ENCODE results near the gene HOXD12. TPM values are rescaled to one million over a fixed set of nuclear protein-coding genes. Genes with fewer than 3 reads are reported as not detected.

The HOXD12 gene
- not detected for total RNA-seq

- peaks cover 12 to 23% of the 10 kb centered on the region in 2 donors for H3K4me1 ChIP-seq (ENCODE audit: control insufficient read depth in 1 of 2, low read depth in 2 of 2)
- no peak within 1 kb of the TSS for H3K4me3 ChIP-seq
- TF ChIP-seq CTCF (IDR thresholded peaks at IDR 0.05) = no peak
- no peak for ATAC-seq (ENCODE audit: insufficient number of reproducible peaks, low FRiP score, low read depth)
- H3K27me3 ChIP-seq (replicated peaks; ENCODE audit: insufficient read depth) = peaks cover 74% of the 10 kb centered on the region
- H3K36me3 ChIP-seq = no peaks in the 10 kb centered on the region
- no peaks in the 10 kb centered on the region for H3K9me3 ChIP-seq
- no peak within 1 kb of the TSS for H3K27ac ChIP-seq
- DNase-seq (ENCODE audit: low spot score) = no peak
Measured at GRCh38 chr2:176099728-176100546, at the start of gene HOXD12. Gene HOXD12 (plus strand): TSS chr2:176099795. CDS start chr2:176099802, 7 bp downstream.

- Histone ChIP-seq H3K9me3 (no peaks in the 10 kb centered on the region), H3K36me3 (no peaks in the 10 kb centered on the region), H3K27me3 (replicated peaks; ENCODE audit: insufficient read depth) (no peaks in the 10 kb centered on the region), H3K27ac (no peak overlapping the region), H3K4me1 (ENCODE audit: control insufficient read depth in 1 of 2, low read depth in 2 of 2) (no peaks in the 10 kb centered on the region), H3K4me3 (no peak overlapping the region)
- no peak for ATAC-seq (ENCODE audit: insufficient number of reproducible peaks, low FRiP score, low read depth)
- DNase-seq (ENCODE audit: low spot score) = no peak
- no peak for TF ChIP-seq CTCF (IDR thresholded peaks at IDR 0.05)
Measured at GRCh38 chr2:176056406-176056805, 43.2 kb upstream of the HOXD12 start.

GRCh38 chr2:176063958-176064357, 35.6 kb upstream of the HOXD12 start:
- no peak for DNase-seq (ENCODE audit: low spot score)
- Histone ChIP-seq H3K27me3 (replicated peaks; ENCODE audit: insufficient read depth) (peaks cover 16% of the 10 kb centered on the region), H3K4me1 (ENCODE audit: control insufficient read depth in 1 of 2, low read depth in 2 of 2) (peaks cover 14 to 22% of the 10 kb centered on the region in 2 donors), H3K9me3 (no peaks in the 10 kb centered on the region), H3K4me3 (no peak overlapping the region), H3K27ac (no peak overlapping the region), H3K36me3 (no peaks in the 10 kb centered on the region)
- no peak for TF ChIP-seq CTCF (IDR thresholded peaks at IDR 0.05)
- ATAC-seq (ENCODE audit: insufficient number of reproducible peaks, low FRiP score, low read depth) = no peak

- ATAC-seq (ENCODE audit: insufficient number of reproducible peaks, low FRiP score, low read depth) (no peak), DNase-seq (ENCODE audit: low spot score) (no peak)
Measured at GRCh38 chr2:176066645-176067588, 32.7 kb upstream of the HOXD12 start.

More at GRCh38 chr2:176066645-176067588, 32.7 kb upstream of the HOXD12 start:
- Histone ChIP-seq H3K27ac (no peak overlapping the region), H3K4me3 (peak overlapping the region; percentile 59), H3K9me3 (no peaks in the 10 kb centered on the region), H3K4me1 (ENCODE audit: control insufficient read depth in 1 of 2, low read depth in 2 of 2) (peaks cover 14 to 22% of the 10 kb centered on the region in 2 donors), H3K36me3 (no peaks in the 10 kb centered on the region), H3K27me3 (replicated peaks; ENCODE audit: insufficient read depth) (peaks cover 20% of the 10 kb centered on the region)
- TF ChIP-seq CTCF (IDR thresholded peaks at IDR 0.05) = no peak
